SK-N-SH treated with all-trans-retinoic acid at 6 μM for 48 hours (cell line): ENCODE results near the gene ARHGEF11.

Experiments used
- CREB5 ChIP-seq: fragments of 250-450 bp; sonication (Bioruptor Pico); IDR thresholded peaks from 2 replicates; pipeline ENCODE4 v1.5.1; 2020; ENCODE audit warnings: low read depth, mild to moderate bottlenecking, moderate library complexity
- CSRNP3 ChIP-seq: fragments of 250-450 bp; sonication (Bioruptor Pico); IDR thresholded peaks from 2 replicates; pipeline ENCODE4 v1.5.1; 2021; ENCODE audit warnings: mild to moderate bottlenecking, moderate library complexity
- PATZ1 ChIP-seq: fragments of 250-450 bp; sonication (Bioruptor Pico); IDR thresholded peaks from 2 replicates; pipeline ENCODE4 v1.8.0; 2020; ENCODE audit warnings: mild to moderate bottlenecking, moderate library complexity, borderline replicate concordance
- POU6F1 ChIP-seq: fragments of 250-450 bp; sonication (Bioruptor Pico); IDR thresholded peaks from 2 replicates; pipeline ENCODE4 v1.8.0; 2021; ENCODE audit warnings: low read depth, mild to moderate bottlenecking, moderate library complexity, borderline replicate concordance
- TSHZ2 ChIP-seq: fragments of 250-450 bp; sonication (Bioruptor Pico); IDR thresholded peaks from 2 replicates; pipeline ENCODE4 v1.5.0; 2020; ENCODE audit warnings: mild to moderate bottlenecking, moderate library complexity
- ZFP3 ChIP-seq: fragments of 250-450 bp; sonication (Bioruptor Pico); IDR thresholded peaks from 2 replicates; pipeline ENCODE4 v1.5.0; 2020; ENCODE audit warnings: mild to moderate bottlenecking, moderate library complexity
- ZNF565 ChIP-seq: fragments of 450-650 bp; formaldehyde crosslinking; conservative IDR thresholded peaks from 2 replicates; pipeline ENCODE4 v1.5.0; 2020; ENCODE audit warnings: low read depth, mild to moderate bottlenecking, moderate library complexity

GRCh38 chr1:157089789-157090188 lies 44.2 kb upstream of the ARHGEF11 start:
- TF ChIP-seq PATZ1 (CRISPR knock-in tag) (no peak), CREB5 (CRISPR knock-in tag) (no peak), ZNF565 (CRISPR knock-in tag) (no peak), POU6F1 (CRISPR knock-in tag) (no peak), ZFP3 (CRISPR knock-in tag) (no peak), TSHZ2 (CRISPR knock-in tag) (no peak), CSRNP3 (CRISPR knock-in tag) (no peak)
